ENCODE measurements around the gene SAA4. TPM values are rescaled to one million over a fixed set of nuclear protein-coding genes. Genes with fewer than 3 reads are reported as not detected.
"Not testable (repeated sequence)": the region's sequence is repeated elsewhere in the genome, so short reads cannot be mapped to it uniquely, and the experiment has no call there.

SAA4 gene
- not detected for total RNA-seq

GRCh38 chr11:18236664-18237356 lies at the start of gene SAA4:
Gene SAA4, minus strand, starts transcription at chr11:18236802. Its CDS starts 876 bp downstream, at chr11:18235926.
- no peak for DNase-seq

- DNase-seq: no peak
These were observed 49.2 kb upstream of the SAA4 start for GRCh38 chr11:18285841-18286240.

GRCh38 chr11:18282626-18283025 lies 46.0 kb upstream of the SAA4 start:
- DNase-seq: no peak

- DNase-seq: no peak
These were observed 43.9 kb upstream of the SAA4 start for GRCh38 chr11:18280438-18281045.

- DNase-seq: no peak
These were observed 41.1 kb upstream of the SAA4 start for GRCh38 chr11:18277565-18278271.

- no peak for DNase-seq
These were observed 34.6 kb upstream of the SAA4 start for GRCh38 chr11:18271206-18271605.

GRCh38 chr11:18270102-18270501 lies 33.5 kb upstream of the SAA4 start:
- DNase-seq: no peak

- not testable (repeated sequence) for DNase-seq
These were observed 32.6 kb upstream of the SAA4 start for GRCh38 chr11:18269252-18269651.

GRCh38 chr11:18267335-18268133 lies 30.9 kb upstream of the SAA4 start:
- DNase-seq: not testable (repeated sequence)

- DNase-seq: no peak
These were observed 29.3 kb upstream of the SAA4 start, which contains the start of gene SAA1 for GRCh38 chr11:18265949-18266348. Gene SAA1, plus strand, starts transcription at chr11:18266264. Its CDS starts 624 bp downstream, at chr11:18266888.

- DNase-seq: no peak
These were observed 28.3 kb upstream of the SAA4 start for GRCh38 chr11:18264677-18265555.

- DNase-seq: no peak
These were observed 27.4 kb upstream of the SAA4 start for GRCh38 chr11:18264035-18264434.

- not testable (repeated sequence) for DNase-seq
These were observed 26.2 kb upstream of the SAA4 start for GRCh38 chr11:18262681-18263350.

- no peak for DNase-seq
These were observed 25.1 kb upstream of the SAA4 start for GRCh38 chr11:18261721-18262120.

GRCh38 chr11:18259259-18259658 lies 22.7 kb upstream of the SAA4 start:
- DNase-seq: no peak

GRCh38 chr11:18254781-18255361 lies 18.3 kb upstream of the SAA4 start:
- no peak for DNase-seq

GRCh38 chr11:18253778-18254338 lies 17.3 kb upstream of the SAA4 start:
- DNase-seq: no peak

GRCh38 chr11:18253233-18253632 lies 16.6 kb upstream of the SAA4 start:
- no peak for DNase-seq

GRCh38 chr11:18248561-18248960 lies 12.0 kb upstream of the SAA4 start, which contains the start of gene SAA2:
Gene SAA2, minus strand, starts transcription at chr11:18248668. Its CDS starts 657 bp downstream, at chr11:18248011.
- DNase-seq: no peak

- DNase-seq: not testable (repeated sequence)
These were observed 10.6 kb upstream of the SAA4 start for GRCh38 chr11:18247191-18247581.

All from effector CD4-positive, alpha-beta T cell (primary cell).